Activated CD4-positive, alpha-beta memory T cell treated with anti-CD3 and anti-CD28 coated beads for 36 hours (primary cell): ENCODE measurements around the gene ZFYVE19. TPM values are rescaled to one million over a fixed set of nuclear protein-coding genes. Genes with fewer than 3 reads are reported as not detected.

Source experiments
- CTCF ChIA-PET: fragments of 350-600 bp; sonication (Branson Sonifier 250); formaldehyde crosslinking; loops from one replicate; lab custom pipeline; 2021; ENCODE audit warnings: antibody characterized with exemption, inconsistent platforms; lab: Charles Lee
- POLR2A ChIA-PET: fragments of 350-600 bp; sonication (Branson Sonifier 250); formaldehyde crosslinking; loops from one replicate; lab custom pipeline; 2021; ENCODE audit warnings: antibody characterized with exemption; lab: Charles Lee
- DNase-seq: peaks from one replicate; pipeline ENCODE4 v3.0.0-alpha.2; 2020
- H3K27ac Mint-ChIP-seq: one replicate; pipeline ENCODE4 v1.8.0; 2021; ENCODE audit warnings: mixed read lengths
- H3K27me3 Mint-ChIP-seq: one replicate; pipeline ENCODE4 v1.8.0; 2021; ENCODE audit warnings: mixed read lengths
- H3K36me3 Mint-ChIP-seq: one replicate; pipeline ENCODE4 v1.8.0; 2021; ENCODE audit warnings: mixed read lengths
- H3K4me1 Mint-ChIP-seq: one replicate; pipeline ENCODE4 v1.8.0; 2021; ENCODE audit warnings: low read depth, mixed read lengths
- H3K4me3 Mint-ChIP-seq: one replicate; pipeline ENCODE4 v1.8.0; 2021; ENCODE audit warnings: mild to moderate bottlenecking, mixed read lengths
- H3K9me3 Mint-ChIP-seq: one replicate; pipeline ENCODE4 v1.8.0; 2021; ENCODE audit warnings: mixed read lengths
- intact Hi-C: fragments of 100-400 bp; cut with micrococcal nuclease; formaldehyde crosslinking; loops from one replicate; pipeline ENCODE4 v1.15.1; 2023
- total RNA-seq, 2 experiments: library from RNA; stranded (reverse); gene quantifications; one replicate each; pipeline ENCODE4 v1.2.3, GENCODE V29; 2021

Gene ZFYVE19
- total RNA-seq, 2 experiments from 2014 or later = 22.8 to 26.1 TPM

- H3K27me3 Mint-ChIP-seq = peaks cover 4% of the 10 kb centered on the region
- ChIA-PET CTCF (interaction anchor here (1.3 kb wide), 1 partner anchor 34 kb away, joined by 4 read pairs; no protein-coding TSS in a partner anchor), POLR2A (no interaction called here)
- H3K4me3 Mint-ChIP-seq = no peak overlapping the region
- H3K36me3 Mint-ChIP-seq = no peaks in the 10 kb centered on the region
- no peaks in the 10 kb centered on the region for H3K9me3 Mint-ChIP-seq
- no peaks in the 10 kb centered on the region for H3K4me1 Mint-ChIP-seq
- no peak for DNase-seq
- intact Hi-C loops = no loop called here
- no peak overlapping the region for H3K27ac Mint-ChIP-seq
Measured at GRCh38 chr15:40823572-40824343, 16.9 kb downstream of the ZFYVE19 start.

DNA sequence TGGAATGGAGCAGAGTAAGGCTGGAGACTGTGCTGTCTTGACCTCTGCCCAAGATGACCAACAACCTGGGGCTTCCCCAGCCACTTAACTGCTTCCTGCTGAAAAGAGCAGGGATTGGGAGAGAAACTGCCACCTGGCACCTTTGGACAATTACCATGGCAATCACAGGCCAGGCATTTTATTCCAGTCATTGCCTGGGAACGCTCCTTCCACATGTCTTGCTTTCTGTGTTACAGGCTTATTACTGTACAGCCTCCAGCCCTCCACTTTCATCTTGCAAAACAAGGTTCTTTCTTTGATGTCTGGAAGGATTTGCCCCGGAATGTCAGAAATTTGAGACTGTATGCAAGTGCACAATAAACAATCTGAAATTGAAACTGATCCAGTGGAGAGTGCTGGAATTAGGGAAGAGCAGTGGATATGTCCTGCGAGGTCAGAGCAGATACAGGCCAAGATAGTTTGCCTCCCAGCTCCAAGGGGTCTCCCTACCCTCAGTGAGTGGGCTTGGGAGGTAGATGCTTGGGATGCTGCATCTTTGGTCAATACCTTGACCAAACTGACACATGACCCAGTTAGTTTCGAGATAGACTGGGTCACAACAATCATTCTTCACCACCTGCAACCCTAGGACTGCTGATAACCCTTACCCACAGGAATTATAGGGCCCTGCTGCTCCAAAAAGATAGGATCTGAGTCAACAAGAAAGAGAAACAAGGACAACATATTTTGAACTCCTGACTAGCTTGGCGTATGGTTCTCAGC lies 19.0 kb downstream of the ZFYVE19 start:
- Mint-ChIP-seq H3K9me3 (no peaks in the 10 kb centered on the region), H3K36me3 (no peaks in the 10 kb centered on the region), H3K4me3 (no peak overlapping the region), H3K27ac (no peak overlapping the region), H3K4me1 (no peaks in the 10 kb centered on the region), H3K27me3 (peaks cover 4% of the 10 kb centered on the region)
- DNase-seq = no peak
- CTCF ChIA-PET = no interaction called here
- intact Hi-C loops = no loop called here
- POLR2A ChIA-PET = no interaction called here

DNA sequence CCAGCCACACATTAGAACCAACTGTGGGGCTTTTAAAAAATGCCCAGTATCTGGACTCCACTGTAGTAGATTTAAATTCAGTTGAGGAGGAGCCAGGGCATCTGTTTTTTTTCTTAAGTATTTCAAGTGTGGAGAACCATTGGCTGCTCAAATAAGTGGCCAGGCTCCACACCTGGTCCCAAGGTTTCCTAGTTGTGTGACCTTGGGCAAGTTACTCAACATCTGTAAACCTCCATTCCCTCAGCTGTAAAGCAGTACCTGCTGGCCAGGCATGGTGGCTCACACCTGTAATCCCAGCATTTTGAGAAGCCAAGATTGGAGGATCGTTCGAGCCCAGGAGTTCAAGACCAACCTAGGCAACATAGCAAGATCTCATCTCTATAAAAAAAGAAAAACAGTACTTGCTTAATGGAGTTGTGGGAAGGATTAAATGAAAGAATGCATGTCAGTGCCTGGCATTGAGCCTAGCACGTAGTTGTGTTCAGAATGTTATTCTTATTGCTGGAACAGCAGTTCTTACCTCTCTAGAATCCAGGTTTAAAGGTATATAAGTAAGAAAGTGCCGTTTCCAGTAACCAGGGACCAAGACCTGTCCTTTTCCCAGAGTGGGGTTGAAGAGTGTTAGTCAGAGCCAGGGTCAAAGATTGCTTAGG lies 19.7 kb downstream of the ZFYVE19 start:
- no peaks in the 10 kb centered on the region for H3K36me3 Mint-ChIP-seq
- H3K27ac Mint-ChIP-seq = no peak overlapping the region
- no peaks in the 10 kb centered on the region for H3K4me1 Mint-ChIP-seq
- peaks cover 4% of the 10 kb centered on the region for H3K27me3 Mint-ChIP-seq
- ChIA-PET CTCF (no interaction called here), POLR2A (interaction anchor here (0.5 kb wide), 1 partner anchor 9 kb away, joined by 3 read pairs; no protein-coding TSS in a partner anchor)
- no peak for DNase-seq
- H3K9me3 Mint-ChIP-seq = no peaks in the 10 kb centered on the region
- no peak overlapping the region for H3K4me3 Mint-ChIP-seq
- intact Hi-C loops = no loop called here

GRCh38 chr15:40828447-40829036 lies 21.7 kb downstream of the ZFYVE19 start, which contains the start of gene PPP1R14D:
Gene PPP1R14D (minus strand): TSS chr15:40828708. CDS start chr15:40828641, 67 bp downstream.
- CTCF ChIA-PET = interaction anchor here (1.0 to 2.1 kb wide), 2 partner anchors 30 to 76 kb away, joined by 4 to 7 read pairs; no protein-coding TSS in a partner anchor
- H3K27ac Mint-ChIP-seq = no peak within 1 kb of the TSS
- H3K4me3 Mint-ChIP-seq = no peak within 1 kb of the TSS
- H3K9me3 Mint-ChIP-seq = no peaks in the 10 kb centered on the region
- no peak for DNase-seq
- intact Hi-C loops = no loop called here
- no peaks in the 10 kb centered on the region for H3K36me3 Mint-ChIP-seq
- H3K27me3 Mint-ChIP-seq = peaks cover 2% of the 10 kb centered on the region
- no peaks in the 10 kb centered on the region for H3K4me1 Mint-ChIP-seq
- POLR2A ChIA-PET = interaction anchor here (0.8 kb wide), 1 partner anchor 234 kb away, joined by 3 read pairs; no protein-coding TSS in a partner anchor

GRCh38 chr15:40829115-40829514 lies 22.2 kb downstream of the ZFYVE19 start:
- DNase-seq = no peak
- ChIA-PET CTCF (interaction anchor here (2.1 kb wide), 1 partner anchor 29 kb away, joined by 7 read pairs; no protein-coding TSS in a partner anchor), POLR2A (no interaction called here)
- Mint-ChIP-seq H3K9me3 (no peaks in the 10 kb centered on the region), H3K36me3 (no peaks in the 10 kb centered on the region), H3K27me3 (no peaks in the 10 kb centered on the region), H3K27ac (no peak overlapping the region), H3K4me1 (no peaks in the 10 kb centered on the region), H3K4me3 (no peak overlapping the region)
- intact Hi-C loops = no loop called here

DNA sequence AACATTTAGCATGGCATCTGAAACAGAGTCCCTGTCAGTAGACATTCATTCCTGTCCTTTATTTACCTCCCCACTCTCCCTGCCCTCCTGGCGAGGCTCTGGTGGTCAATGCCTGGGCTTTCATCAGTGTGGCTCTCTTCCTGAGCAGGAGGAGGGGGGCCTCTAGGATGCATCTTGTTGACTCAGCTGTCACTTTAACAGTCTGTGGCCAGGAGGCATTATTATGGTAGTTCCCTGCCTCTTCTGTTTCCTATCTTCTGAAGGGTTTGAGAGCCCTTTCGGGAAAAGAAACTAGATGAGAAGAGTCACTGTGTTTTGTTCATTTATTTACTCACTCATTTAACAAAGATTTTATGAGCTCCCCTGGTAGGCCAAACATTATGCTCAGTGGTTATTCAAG lies 24.0 kb downstream of the ZFYVE19 start:
- no peaks in the 10 kb centered on the region for H3K9me3 Mint-ChIP-seq
- CTCF ChIA-PET = interaction anchor here (1.4 kb wide), 1 partner anchor 28 kb away, joined by 7 read pairs; no protein-coding TSS in a partner anchor
- POLR2A ChIA-PET = no interaction called here
- no peak overlapping the region for H3K27ac Mint-ChIP-seq
- DNase-seq = no peak
- H3K36me3 Mint-ChIP-seq = no peaks in the 10 kb centered on the region
- H3K4me1 Mint-ChIP-seq = no peaks in the 10 kb centered on the region
- intact Hi-C loops = no loop called here
- H3K4me3 Mint-ChIP-seq = no peak overlapping the region
- no peaks in the 10 kb centered on the region for H3K27me3 Mint-ChIP-seq

GRCh38 chr15:40831861-40832260 lies 25.0 kb downstream of the ZFYVE19 start:
- Mint-ChIP-seq H3K9me3 (no peaks in the 10 kb centered on the region), H3K27me3 (no peaks in the 10 kb centered on the region), H3K36me3 (no peaks in the 10 kb centered on the region), H3K27ac (no peak overlapping the region), H3K4me1 (no peaks in the 10 kb centered on the region), H3K4me3 (no peak overlapping the region)
- ChIA-PET CTCF (no interaction called here), POLR2A (no interaction called here)
- intact Hi-C loops = no loop called here
- DNase-seq = no peak

DNA sequence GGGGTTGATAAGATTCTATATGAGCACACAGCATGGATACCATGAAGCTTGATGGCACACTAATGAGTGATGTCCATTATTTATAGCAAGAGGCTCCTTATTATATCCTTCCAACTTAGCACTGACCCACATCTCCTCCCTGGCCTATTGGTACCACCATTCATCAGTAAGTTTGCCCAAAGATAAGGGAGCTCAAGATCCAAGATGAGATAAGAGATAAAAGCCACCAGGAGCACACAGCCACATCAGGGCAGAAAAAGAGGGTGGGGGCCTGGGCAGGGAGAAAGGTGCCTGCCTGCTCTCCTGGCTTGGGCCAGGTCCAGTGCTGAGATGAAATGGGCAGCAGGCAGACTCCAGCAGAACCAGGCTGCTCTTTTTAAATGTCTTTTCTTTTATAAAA lies 26.0 kb downstream of the ZFYVE19 start:
- ChIA-PET POLR2A (no interaction called here), CTCF (interaction anchor here (0.6 to 0.7 kb wide), 2 partner anchors 21 to 258 kb away, joined by 3 read pairs; no protein-coding TSS in a partner anchor)
- no peaks in the 10 kb centered on the region for H3K9me3 Mint-ChIP-seq

DNA sequence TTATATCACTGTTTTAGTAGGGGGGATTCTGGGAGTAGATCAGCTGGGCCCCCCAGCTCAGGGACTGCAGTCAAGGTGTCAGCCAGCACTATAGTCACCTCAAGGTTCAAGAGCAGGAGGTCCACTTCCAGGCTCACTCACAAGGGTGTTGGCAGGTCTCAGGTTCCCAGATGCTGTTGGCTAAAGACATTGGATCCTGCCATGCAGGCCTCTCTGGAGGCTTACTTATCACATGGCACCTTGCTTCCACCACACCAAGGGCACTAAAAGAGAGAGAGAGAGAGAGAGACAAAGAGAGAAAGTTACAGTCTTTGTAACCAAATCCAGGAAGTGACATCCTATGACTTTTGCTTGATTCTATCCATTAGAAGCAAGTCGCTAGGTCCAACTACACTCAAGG lies 29.1 kb downstream of the ZFYVE19 start:
- Mint-ChIP-seq H3K4me1 (no peaks in the 10 kb centered on the region), H3K27me3 (no peaks in the 10 kb centered on the region), H3K27ac (no peak overlapping the region), H3K9me3 (no peaks in the 10 kb centered on the region), H3K36me3 (no peaks in the 10 kb centered on the region), H3K4me3 (no peak overlapping the region)
- intact Hi-C loops = no loop called here
- ChIA-PET CTCF (no interaction called here), POLR2A (no interaction called here)
- DNase-seq = no peak

More for the DNA sequence above, 26.0 kb downstream of the ZFYVE19 start:
- no peaks in the 10 kb centered on the region for H3K27me3 Mint-ChIP-seq
- H3K4me3 Mint-ChIP-seq = no peak overlapping the region
- intact Hi-C loops = no loop called here
- no peaks in the 10 kb centered on the region for H3K36me3 Mint-ChIP-seq
- DNase-seq = no peak
- H3K4me1 Mint-ChIP-seq = no peaks in the 10 kb centered on the region
- H3K27ac Mint-ChIP-seq = no peak overlapping the region

GRCh38 chr15:40838756-40839155 lies 31.9 kb downstream of the ZFYVE19 start:
- intact Hi-C loops = no loop called here
- Mint-ChIP-seq H3K4me1 (peaks cover 4% of the 10 kb centered on the region), H3K36me3 (no peaks in the 10 kb centered on the region), H3K27me3 (peaks cover 3% of the 10 kb centered on the region), H3K9me3 (no peaks in the 10 kb centered on the region), H3K4me3 (no peak overlapping the region), H3K27ac (no peak overlapping the region)
- no peak for DNase-seq
- ChIA-PET POLR2A (no interaction called here), CTCF (interaction anchor here (1.2 to 2.5 kb wide), 3 partner anchors 18 to 55 kb away, joined by 3 to 12 read pairs (median 4); partner anchors contain the start of gene VPS18)

GRCh38 chr15:40841741-40842140 lies 34.9 kb downstream of the ZFYVE19 start:
- intact Hi-C loops = loop anchor here (10.0 kb wide), 1 partner anchor 77 kb away; the partner anchor contains the start of genes C15orf62 and GCHFR
- ChIA-PET POLR2A (no interaction called here), CTCF (interaction anchor here (9.8 kb wide), 1 partner anchor 16 kb away, joined by 109 read pairs; no protein-coding TSS in a partner anchor)
- no peaks in the 10 kb centered on the region for H3K9me3 Mint-ChIP-seq
- H3K36me3 Mint-ChIP-seq = no peaks in the 10 kb centered on the region
- H3K27me3 Mint-ChIP-seq = peaks cover 6% of the 10 kb centered on the region
- no peak for DNase-seq
- peaks cover 21% of the 10 kb centered on the region for H3K4me1 Mint-ChIP-seq
- H3K27ac Mint-ChIP-seq = no peak overlapping the region
- no peak overlapping the region for H3K4me3 Mint-ChIP-seq
